IgD-negative memory B cell (primary cell): ENCODE data around the gene SCN4B. TPM values are rescaled to one million over a fixed set of nuclear protein-coding genes. Genes with fewer than 3 reads are reported as not detected.
A peak's percentile ranks its signal among the peaks of the same experiment; 100 is the strongest.

Experiments used
- H3K27ac Mint-ChIP-seq, 3 donors: one replicate each; pipeline ENCODE4 v1.8.0; 2020 to 2022; ENCODE audit warnings: mild to moderate bottlenecking in 3 of 3, mixed read lengths in 3 of 3, moderate library complexity in 1 of 3
- H3K27me3 Mint-ChIP-seq: one replicate; pipeline ENCODE4 v1.8.0; 2021; ENCODE audit warnings: mixed read lengths
- H3K36me3 Mint-ChIP-seq: one replicate; pipeline ENCODE4 v1.8.0; 2020; ENCODE audit warnings: mild to moderate bottlenecking, mixed read lengths
- H3K4me1 Mint-ChIP-seq, 3 donors: one replicate each; pipeline ENCODE4 v1.8.0; 2020 to 2022; ENCODE audit warnings: mixed read lengths in 3 of 3, mild to moderate bottlenecking in 1 of 3
- H3K4me3 Mint-ChIP-seq, 4 donors: one replicate each; pipeline ENCODE4 v1.8.0; 2020 to 2022; ENCODE audit warnings: mild to moderate bottlenecking in 4 of 4, mixed read lengths in 4 of 4, moderate library complexity in 3 of 4
- H3K9me3 Mint-ChIP-seq, 3 donors: one replicate each; pipeline ENCODE4 v1.8.0; 2020 to 2021; ENCODE audit warnings: mixed read lengths in 3 of 3, mild to moderate bottlenecking in 1 of 3
- polyA plus RNA-seq: library from polyadenylated mRNA; unstranded; fragments of 300-500 nt; fragmentation: Illumina TruSeq; gene quantifications from one replicate; pipeline ENCODE4 v1.2.3, GENCODE V29; 2021

SCN4B gene
- polyA plus RNA-seq, 1 donor from 2014 or later, result not detected

DNA sequence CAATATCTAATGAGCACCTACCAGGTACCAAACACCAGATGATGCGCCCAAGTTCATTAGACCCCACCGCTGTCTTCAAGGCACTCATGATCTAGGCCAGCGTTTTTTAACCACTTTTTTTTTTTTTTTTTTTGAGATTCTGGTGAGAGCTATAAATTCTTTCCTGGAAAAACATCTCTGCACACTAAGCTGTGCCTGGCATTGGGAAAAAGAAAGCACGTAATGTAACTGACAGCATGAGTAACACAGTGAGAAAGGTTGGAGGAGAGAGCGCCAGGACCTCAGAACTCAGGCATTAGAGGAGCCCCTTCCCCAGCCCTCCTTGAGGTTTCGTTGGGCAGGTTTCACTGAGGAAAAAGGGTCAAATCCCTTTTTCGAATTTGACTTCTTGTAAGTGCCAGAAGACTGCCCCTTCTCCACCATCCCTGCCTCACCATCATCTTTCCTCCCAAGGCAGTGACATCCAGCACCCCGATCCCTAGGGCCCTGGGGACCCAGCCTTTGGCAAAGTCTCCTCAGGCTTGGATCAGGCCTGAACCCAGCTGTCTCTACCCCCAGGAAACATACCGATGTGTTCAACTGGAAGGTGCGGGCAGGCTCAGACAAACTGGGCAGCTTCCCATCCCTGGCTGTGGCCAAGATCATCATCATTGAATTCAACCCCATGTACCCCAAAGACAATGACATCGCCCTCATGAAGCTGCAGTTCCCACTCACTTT, 39.8 kb downstream of the SCN4B start:
- H3K36me3 Mint-ChIP-seq, result no peaks in the 10 kb centered on the region
- H3K4me1 Mint-ChIP-seq, result peaks cover 8 to 12% (median 10%) of the 10 kb centered on the region in 3 donors
- H3K27ac Mint-ChIP-seq, result no peak overlapping the region
- no peaks in the 10 kb centered on the region for H3K9me3 Mint-ChIP-seq
- peaks cover 13% of the 10 kb centered on the region for H3K27me3 Mint-ChIP-seq
- no peak overlapping the region for H3K4me3 Mint-ChIP-seq

DNA sequence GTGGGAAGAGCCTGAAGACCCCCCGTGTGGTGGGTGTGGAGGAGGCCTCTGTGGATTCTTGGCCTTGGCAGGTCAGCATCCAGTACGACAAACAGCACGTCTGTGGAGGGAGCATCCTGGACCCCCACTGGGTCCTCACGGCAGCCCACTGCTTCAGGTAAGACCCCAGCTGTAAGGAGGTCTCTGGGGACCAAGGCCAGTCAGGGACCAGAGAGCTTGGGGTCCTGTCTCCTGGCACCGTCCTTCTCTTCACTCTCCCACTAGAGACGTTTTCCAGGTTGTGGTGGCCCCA, 40.9 kb downstream of the SCN4B start:
- Mint-ChIP-seq H3K27ac (no peak overlapping the region), H3K36me3 (no peaks in the 10 kb centered on the region), H3K9me3 (no peaks in the 10 kb centered on the region), H3K4me3 (no peak overlapping the region), H3K4me1 (peaks cover 2 to 5% (median 4%) of the 10 kb centered on the region in 3 donors), H3K27me3 (peaks cover 8% of the 10 kb centered on the region)

DNA sequence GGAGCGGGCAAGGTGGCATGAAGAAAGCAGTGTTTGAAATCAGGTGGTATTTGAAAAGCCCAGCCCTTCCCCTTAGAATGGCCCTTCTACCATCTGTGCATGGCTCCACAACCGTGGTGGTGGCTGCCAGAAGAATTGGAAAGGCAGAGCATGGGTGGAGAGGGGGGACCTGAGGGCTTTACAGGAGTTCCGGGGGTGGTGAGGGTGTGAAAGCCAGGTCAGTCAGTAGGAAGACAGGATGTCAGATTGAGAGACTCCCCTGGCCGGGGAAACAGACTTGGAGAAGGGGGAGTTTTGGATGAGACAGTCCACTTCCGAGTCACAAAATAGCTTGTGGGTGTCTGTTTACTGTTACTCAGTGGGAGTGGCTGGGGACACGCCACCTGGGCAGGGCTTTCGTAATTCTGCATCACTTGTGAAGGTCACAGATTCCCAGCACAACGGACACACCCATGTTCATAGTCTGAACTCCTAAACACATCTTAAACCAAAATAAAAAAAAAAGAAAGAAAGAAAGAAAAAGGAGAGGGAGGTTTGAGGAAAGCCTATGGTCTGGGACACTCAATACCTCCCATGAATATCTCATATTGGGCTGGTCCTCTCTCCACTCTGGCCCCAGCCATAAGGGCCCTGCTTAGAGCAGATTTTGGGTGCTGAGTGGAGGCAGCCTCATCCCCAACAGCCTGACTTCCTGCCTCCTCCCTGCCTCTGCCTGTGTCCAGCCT, 41.4 kb downstream of the SCN4B start:
- Mint-ChIP-seq H3K4me1 (peaks cover 2 to 5% (median 4%) of the 10 kb centered on the region in 3 donors), H3K27ac (no peak overlapping the region), H3K9me3 (no peaks in the 10 kb centered on the region), H3K4me3 (no peak overlapping the region), H3K27me3 (peaks cover 8% of the 10 kb centered on the region), H3K36me3 (no peaks in the 10 kb centered on the region)

DNA sequence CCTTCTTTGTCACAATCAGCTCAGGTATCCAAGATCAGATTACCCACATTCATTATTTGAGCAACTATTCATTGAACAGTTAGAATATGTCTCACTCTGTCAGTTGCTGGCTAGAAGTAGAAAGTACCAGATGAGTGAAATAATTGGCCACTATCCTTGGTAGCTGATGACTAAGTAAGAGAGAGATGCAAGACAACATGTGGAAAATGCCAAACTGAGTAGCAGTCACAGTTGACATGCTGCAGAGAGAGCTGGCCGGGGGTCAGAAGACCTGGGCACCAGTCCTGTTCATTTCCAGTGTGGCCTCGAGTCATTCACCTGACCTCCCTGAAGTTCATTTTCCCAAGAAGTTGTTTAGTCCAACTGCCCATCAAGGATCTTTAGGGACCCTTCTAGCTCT, 43.4 kb downstream of the SCN4B start:
- Mint-ChIP-seq H3K4me1 (peaks cover 0 to 1% (median 0%) of the 10 kb centered on the region in 3 donors), H3K27me3 (peaks cover 8% of the 10 kb centered on the region), H3K36me3 (no peaks in the 10 kb centered on the region), H3K9me3 (no peaks in the 10 kb centered on the region), H3K4me3 (no peak overlapping the region), H3K27ac (no peak overlapping the region)

DNA sequence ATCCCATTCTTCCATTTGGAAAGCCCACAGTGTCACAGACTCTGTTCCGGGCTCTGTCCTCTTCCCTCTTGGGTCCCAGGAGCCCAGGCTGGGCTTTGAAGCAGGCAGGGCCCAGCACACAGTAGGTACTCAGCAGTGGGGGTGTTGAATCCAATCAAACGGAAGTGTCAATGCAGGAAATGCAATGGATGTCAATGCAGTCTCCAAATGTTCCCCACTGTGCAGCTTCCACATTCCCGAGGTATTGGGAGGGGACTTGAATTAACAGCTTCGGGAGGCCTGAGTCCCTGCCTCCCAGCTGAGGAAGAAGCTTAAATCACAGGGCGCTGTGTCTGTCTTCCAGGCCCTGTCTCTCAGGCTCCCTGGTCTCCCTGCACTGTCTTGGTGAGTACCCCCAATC, 44.1 kb downstream of the SCN4B start:
- Mint-ChIP-seq H3K27ac (no peak overlapping the region), H3K4me1 (no peaks in the 10 kb centered on the region), H3K36me3 (no peaks in the 10 kb centered on the region), H3K4me3 (peak overlapping the region in 1 of 4 donors; percentile 67), H3K27me3 (peaks cover 8% of the 10 kb centered on the region), H3K9me3 (no peaks in the 10 kb centered on the region)

DNA sequence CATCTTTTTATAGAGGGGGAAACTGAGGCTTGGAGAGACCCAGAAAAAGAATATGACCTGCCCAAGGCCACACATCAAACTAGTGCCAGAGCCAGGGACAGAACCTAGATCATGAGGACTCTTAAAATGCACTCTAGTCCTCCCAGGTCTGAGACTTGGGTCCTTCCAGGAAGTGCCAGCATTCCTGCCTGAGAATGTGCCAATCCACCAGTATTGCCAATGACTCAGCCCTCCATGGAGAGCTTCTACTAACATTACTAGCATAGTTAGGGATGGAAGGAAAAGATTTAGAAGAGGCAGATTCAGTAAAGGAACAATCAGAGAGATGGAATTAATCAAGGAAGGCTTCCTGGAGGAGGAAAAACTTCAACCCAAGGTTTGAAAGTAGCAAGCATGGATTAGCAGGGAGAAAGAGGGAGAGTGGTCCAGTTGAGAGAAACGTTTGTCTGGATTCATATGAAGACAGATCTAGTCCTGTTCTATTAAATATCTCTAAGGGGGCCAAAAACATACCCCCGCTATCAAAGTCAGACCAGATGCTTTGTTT, 45.8 kb downstream of the SCN4B start:
- Mint-ChIP-seq H3K4me3 (no peak overlapping the region), H3K36me3 (no peaks in the 10 kb centered on the region), H3K4me1 (no peaks in the 10 kb centered on the region), H3K27ac (no peak overlapping the region), H3K27me3 (peaks cover 13% of the 10 kb centered on the region), H3K9me3 (no peaks in the 10 kb centered on the region)

DNA sequence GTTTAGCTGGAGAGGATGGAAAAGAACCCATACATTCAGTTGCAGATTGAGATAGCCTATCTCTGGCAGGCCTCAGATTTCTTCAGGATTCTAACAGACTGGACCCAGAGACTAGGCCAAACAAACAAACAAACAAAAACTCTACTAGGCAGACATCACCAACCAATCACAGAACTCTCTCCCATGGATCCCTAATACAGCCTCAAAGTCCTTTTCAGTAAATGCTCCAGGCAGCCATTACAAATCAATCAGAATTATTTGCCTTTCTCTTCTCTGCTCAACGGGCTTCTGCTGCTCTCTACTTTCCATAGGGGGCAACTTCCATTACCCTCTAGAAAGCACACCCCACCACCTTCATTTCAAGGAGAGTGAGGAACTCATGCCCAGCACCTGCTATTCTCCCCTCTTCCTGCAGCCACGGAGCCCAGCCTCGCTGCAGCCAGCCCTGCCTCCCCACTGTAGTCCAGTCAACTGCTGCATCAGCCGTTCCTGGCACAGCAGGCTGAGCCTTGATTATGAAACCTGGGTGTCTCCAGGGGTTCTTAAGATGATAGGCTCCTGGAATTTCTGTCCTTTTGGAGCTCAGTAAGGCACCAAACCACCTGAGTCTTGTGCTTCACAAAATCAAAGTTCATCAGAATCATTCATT, 46.8 kb downstream of the SCN4B start:
- Mint-ChIP-seq H3K27ac (no peak overlapping the region), H3K9me3 (no peaks in the 10 kb centered on the region), H3K36me3 (no peaks in the 10 kb centered on the region), H3K27me3 (peaks cover 11% of the 10 kb centered on the region), H3K4me1 (no peaks in the 10 kb centered on the region), H3K4me3 (no peak overlapping the region)

DNA sequence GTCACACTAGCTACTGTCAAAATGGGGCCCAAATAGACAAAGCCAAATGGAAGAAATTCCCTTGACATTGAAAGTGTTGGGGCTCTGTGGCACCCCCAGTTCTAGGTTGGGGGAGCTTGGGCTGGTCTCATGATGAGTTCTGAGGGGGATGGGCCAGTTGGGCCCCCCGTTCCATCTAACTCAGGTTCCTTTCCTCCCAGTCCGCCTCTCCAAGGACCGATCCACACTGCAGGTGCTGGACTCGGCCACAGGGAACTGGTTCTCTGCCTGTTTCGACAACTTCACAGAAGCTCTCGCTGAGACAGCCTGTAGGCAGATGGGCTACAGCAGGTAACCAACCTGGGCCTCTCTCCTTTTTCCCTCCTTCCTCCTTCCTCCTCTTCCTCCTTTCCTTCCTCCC, 48.1 kb downstream of the SCN4B start:
- Mint-ChIP-seq H3K4me1 (no peaks in the 10 kb centered on the region), H3K9me3 (no peaks in the 10 kb centered on the region), H3K27ac (no peak overlapping the region)

DNA sequence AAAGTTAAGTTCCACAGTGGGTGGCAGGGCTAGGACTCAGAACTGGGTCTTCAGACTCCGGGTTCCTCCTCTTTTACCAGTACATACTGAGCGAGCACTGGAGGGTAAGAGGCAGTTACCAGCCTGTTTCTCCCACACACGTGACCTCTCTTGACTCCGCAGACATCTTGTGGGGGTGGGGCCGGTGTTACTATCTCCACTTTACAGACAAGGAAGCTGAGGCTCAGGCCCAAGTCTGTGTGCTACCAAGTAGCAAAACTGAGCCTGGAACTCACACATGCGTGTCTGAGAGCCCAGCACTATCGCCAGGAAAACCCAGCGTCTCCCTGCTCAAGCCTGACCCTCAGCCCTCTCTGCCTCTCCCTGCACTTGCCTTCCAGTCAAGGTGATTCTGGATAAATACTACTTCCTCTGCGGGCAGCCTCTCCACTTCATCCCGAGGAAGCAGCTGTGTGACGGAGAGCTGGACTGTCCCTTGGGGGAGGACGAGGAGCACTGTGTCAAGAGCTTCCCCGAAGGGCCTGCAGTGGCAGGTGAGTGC, 49.8 kb downstream of the SCN4B start:
- Mint-ChIP-seq H3K4me1 (no peaks in the 10 kb centered on the region), H3K27ac (no peak overlapping the region), H3K9me3 (no peaks in the 10 kb centered on the region), H3K36me3 (no peaks in the 10 kb centered on the region), H3K27me3 (peaks cover 6% of the 10 kb centered on the region), H3K4me3 (no peak overlapping the region)

More for the DNA sequence above, 48.1 kb downstream of the SCN4B start:
- Mint-ChIP-seq H3K27me3 (peaks cover 6% of the 10 kb centered on the region), H3K36me3 (no peaks in the 10 kb centered on the region), H3K4me3 (no peak overlapping the region)

DNA sequence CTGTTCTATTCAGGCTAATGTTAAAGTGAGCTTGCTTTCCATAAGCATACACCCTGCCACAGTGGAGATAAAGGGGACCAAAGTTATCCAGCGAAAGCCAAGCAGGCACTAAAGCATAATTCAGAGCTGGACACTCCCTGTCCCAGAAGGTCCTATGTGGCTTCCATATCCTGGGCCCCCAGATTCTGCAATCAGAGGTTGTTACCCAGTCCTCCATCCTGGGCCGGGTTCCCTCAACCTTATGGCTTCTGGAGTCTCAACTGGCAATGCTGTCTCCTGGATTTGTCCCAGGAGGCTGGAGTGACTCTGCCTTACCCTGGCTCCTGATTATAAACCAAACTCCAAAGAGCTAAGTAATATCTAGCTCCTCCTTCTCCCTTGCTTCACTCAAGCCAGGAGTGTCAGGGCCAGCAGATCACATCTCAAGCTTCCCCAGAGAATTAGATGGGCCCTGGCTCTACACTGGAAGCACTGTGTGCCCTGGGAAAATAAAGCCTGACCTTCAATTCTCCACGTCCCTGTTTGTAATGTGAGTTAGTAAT, 51.9 kb downstream of the SCN4B start:
- no peaks in the 10 kb centered on the region for H3K36me3 Mint-ChIP-seq
- H3K4me3 Mint-ChIP-seq, result no peak overlapping the region
- no peaks in the 10 kb centered on the region for H3K4me1 Mint-ChIP-seq
- no peak overlapping the region for H3K27ac Mint-ChIP-seq
- H3K27me3 Mint-ChIP-seq, result peaks cover 8% of the 10 kb centered on the region
- no peaks in the 10 kb centered on the region for H3K9me3 Mint-ChIP-seq

DNA sequence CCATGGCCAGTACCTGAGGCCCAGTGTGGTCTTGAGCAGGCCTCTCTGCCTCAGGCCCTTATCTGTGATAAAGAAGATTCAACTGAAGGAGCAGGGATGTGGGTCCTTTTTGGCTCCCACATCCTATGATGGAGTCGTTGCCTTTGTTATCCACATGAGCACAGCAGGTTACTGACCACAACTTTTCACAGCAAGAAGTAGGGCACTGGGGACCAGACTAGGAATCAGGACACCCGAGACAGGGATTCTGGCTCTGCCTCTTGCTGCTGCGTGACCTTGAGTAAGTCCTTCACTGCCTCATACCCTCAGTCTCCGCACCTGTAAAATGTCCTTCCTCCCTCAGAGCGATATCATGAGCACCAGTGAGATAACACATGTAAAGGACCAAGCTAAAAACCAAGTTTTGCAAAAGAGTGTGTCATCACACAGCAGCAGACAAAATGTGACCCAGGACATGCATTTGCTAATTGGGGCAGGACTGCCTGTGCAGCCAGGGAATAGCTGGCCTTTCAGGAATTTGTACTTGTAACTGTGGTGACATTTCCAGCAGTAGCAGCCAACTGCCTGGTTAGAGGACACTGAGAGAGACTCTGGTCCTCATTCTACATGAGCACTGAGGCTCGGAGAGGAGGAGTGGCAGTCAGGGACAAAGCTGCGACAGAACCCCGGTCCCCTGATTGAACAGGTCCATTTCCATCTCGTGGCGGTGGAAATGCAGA, 52.6 kb downstream of the SCN4B start:
- peaks cover 8% of the 10 kb centered on the region for H3K27me3 Mint-ChIP-seq
- no peak overlapping the region for H3K27ac Mint-ChIP-seq
- H3K36me3 Mint-ChIP-seq, result no peaks in the 10 kb centered on the region
- no peaks in the 10 kb centered on the region for H3K4me1 Mint-ChIP-seq
- H3K9me3 Mint-ChIP-seq, result no peaks in the 10 kb centered on the region
- H3K4me3 Mint-ChIP-seq, result no peak overlapping the region

DNA sequence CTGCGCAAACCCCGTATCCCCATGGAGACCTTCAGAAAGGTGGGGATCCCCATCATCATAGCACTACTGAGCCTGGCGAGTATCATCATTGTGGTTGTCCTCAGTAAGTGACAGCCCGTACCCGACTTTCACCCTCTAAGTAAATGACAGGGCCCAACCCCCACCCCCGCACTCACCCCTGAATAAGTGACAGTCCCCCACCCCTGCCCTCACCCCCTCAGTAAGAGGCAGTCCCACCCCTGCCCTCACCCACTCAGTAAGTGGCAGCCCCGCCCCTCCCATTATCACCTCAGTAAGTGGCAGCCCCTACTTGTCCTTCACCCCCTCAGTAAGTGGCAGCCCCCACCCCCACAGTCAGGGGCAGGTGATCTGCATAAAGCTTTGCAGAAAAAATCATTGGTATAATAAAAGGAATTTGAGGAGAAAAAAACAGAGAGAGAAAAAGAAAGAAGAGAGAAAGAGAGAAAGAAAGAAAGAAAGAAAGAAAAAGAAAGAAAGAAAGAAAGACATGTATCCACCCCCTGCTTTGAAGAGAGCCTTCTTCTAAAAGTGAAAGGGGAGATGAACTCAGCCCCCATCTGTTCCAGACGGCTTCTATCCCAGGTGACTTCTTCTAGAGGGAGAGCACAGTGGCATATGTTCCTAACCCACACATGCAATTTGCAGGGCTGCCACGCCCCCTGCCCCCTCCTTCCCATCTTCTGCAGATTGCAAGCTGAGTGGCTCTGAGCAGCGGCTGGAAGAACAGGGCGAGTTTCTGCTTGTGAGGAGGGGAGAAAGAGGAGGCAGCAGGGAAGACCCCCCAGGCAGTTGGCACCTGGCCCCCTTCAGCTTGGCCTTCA, 53.4 kb downstream of the SCN4B start:
- Mint-ChIP-seq H3K27ac (no peak overlapping the region), H3K9me3 (no peaks in the 10 kb centered on the region), H3K4me1 (no peaks in the 10 kb centered on the region), H3K36me3 (no peaks in the 10 kb centered on the region), H3K4me3 (no peak overlapping the region), H3K27me3 (peaks cover 8% of the 10 kb centered on the region)

DNA sequence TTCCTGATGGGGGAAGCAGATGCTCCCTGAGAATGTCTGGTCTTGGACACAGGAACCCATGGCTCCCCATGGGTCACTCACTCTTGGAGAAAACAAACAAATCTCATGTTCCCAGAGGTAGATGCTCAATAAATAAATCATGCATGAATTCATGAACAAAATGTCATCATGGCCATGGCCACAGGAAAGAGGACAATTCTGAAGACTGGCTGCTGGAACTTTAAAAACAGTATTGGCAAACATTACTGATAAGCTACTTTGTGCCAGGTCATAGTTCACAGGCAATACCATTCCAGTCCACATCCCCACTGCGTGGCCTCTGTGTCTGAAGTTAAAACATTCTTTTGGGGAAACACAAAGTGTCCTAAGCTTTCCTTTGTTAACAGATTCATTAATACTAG, 56.7 kb downstream of the SCN4B start:
- peaks cover 2% of the 10 kb centered on the region for H3K27me3 Mint-ChIP-seq
- H3K36me3 Mint-ChIP-seq, result no peaks in the 10 kb centered on the region
- no peaks in the 10 kb centered on the region for H3K9me3 Mint-ChIP-seq
- no peaks in the 10 kb centered on the region for H3K4me1 Mint-ChIP-seq
- no peak overlapping the region for H3K27ac Mint-ChIP-seq
- no peak overlapping the region for H3K4me3 Mint-ChIP-seq

DNA sequence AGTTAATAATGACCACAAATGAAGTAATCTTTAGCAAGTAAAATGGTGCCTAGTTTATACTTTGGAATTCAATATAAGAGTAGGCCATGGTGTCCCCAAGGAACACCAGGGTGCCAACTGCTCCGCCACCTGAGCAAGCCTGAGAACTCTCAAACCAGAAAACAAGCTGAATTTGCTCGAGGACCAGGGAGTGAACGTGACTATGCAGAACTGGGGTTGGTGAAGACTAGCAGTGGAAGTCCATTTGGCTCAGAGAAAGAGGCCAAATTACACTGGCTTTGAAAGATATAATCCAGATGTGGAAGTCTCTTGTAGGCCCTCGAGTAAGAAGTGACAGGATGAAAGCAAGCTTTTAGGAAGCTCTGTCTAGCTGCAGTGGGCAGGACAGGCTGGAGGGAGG, 57.1 kb downstream of the SCN4B start:
- no peaks in the 10 kb centered on the region for H3K9me3 Mint-ChIP-seq

More for the DNA sequence above, 57.1 kb downstream of the SCN4B start:
- Mint-ChIP-seq H3K27me3 (peaks cover 2% of the 10 kb centered on the region), H3K4me3 (no peak overlapping the region), H3K36me3 (no peaks in the 10 kb centered on the region), H3K27ac (no peak overlapping the region), H3K4me1 (no peaks in the 10 kb centered on the region)
